OCI-LY7 (cell line): ENCODE results near the gene RIMBP2.

ENCODE experiments used
- EZH2phosphoT487 ChIP-seq: fragments of 200-600 bp; sonication (generic); IDR thresholded peaks from 2 replicates; pipeline ENCODE4 v1.6.1; 2018; ENCODE audit warnings: low read depth, borderline replicate concordance, mild to moderate bottlenecking, mixed run types, antibody characterized with exemption, low read length, moderate library complexity, mixed read lengths
- TF ChIP-seq, protein P1 (sequence below): fragments of 200-600 bp; sonication (generic); conservative IDR thresholded peaks from 2 replicates; pipeline ENCODE4 v1.5.1; 2014; ENCODE audit warnings: mild to moderate bottlenecking, antibody characterized with exemption, low read length, moderate library complexity, mixed read lengths

DNA sequence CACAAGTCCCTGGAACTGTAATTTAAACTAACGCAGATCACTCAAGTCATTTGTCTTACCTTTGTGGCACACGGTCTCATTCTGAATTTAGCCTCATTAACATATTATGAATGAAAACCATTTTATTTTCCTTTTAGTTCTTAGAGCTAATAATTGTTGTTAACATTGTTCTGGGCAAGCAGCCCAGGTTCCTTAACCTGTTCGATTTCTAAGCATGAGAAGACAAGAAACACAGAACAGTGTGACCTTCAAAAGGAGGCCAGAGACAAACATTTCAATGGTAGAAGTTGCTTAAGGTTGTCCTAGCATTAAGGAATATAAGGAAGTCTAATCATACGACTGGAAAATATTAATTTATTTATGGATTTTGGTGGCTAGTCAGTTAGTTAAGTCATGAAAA lies 343.2 kb downstream of the RIMBP2 start:
- TF ChIP-seq, protein P1, sequence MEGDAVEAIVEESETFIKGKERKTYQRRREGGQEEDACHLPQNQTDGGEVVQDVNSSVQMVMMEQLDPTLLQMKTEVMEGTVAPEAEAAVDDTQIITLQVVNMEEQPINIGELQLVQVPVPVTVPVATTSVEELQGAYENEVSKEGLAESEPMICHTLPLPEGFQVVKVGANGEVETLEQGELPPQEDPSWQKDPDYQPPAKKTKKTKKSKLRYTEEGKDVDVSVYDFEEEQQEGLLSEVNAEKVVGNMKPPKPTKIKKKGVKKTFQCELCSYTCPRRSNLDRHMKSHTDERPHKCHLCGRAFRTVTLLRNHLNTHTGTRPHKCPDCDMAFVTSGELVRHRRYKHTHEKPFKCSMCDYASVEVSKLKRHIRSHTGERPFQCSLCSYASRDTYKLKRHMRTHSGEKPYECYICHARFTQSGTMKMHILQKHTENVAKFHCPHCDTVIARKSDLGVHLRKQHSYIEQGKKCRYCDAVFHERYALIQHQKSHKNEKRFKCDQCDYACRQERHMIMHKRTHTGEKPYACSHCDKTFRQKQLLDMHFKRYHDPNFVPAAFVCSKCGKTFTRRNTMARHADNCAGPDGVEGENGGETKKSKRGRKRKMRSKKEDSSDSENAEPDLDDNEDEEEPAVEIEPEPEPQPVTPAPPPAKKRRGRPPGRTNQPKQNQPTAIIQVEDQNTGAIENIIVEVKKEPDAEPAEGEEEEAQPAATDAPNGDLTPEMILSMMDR, result no peak
- no peak for TF ChIP-seq EZH2phosphoT487
